Bronchial epithelial cell (primary cell): ENCODE measurements around the gene CSNK1A1. TPM values are rescaled to one million over a fixed set of nuclear protein-coding genes. Genes with fewer than 3 reads are reported as not detected.
"Not testable (repeated sequence)": the region's sequence is repeated elsewhere in the genome, so short reads cannot be mapped to it uniquely, and the experiment has no call there.

Source experiments
- DNase-seq: peaks from one replicate; pipeline ENCODE4 v3.0.0-alpha.2; 2010; ENCODE audit warnings: low read depth
- FAIRE-seq: peaks from 2 replicates; lab custom pipeline; 2011; peaks lifted over from hg19 to GRCh38; lab: Jason Lieb, UNC
- H3K27me3 ChIP-seq: 2 replicates; pipeline ENCODE4 v1.5.1; 2011; ENCODE audit warnings: low read length; ENCODE audit not compliant: control insufficient read depth, insufficient read depth
- H3K36me3 ChIP-seq: 2 replicates; pipeline ENCODE4 v1.5.1; 2011; ENCODE audit warnings: low read length; ENCODE audit not compliant: control insufficient read depth, insufficient read depth
- H3K4me3 ChIP-seq: 2 replicates; pipeline ENCODE4 v1.5.1; 2011; ENCODE audit warnings: mild to moderate bottlenecking, low read depth, low read length, control low read depth
- total RNA-seq: library from RNA; depleted of rRNA; stranded (reverse); fragments of >200 nt; gene quantifications from 2 replicates; pipeline ENCODE4 v1.2.1, GENCODE V29; 2014
- TF ChIP-seq, protein P1 (sequence below): IDR thresholded peaks from 2 replicates; pipeline ENCODE4 v1.5.1; 2011; ENCODE audit warnings: mild to moderate bottlenecking, moderate library complexity, low read length, control low read depth, inconsistent platforms; ENCODE audit not compliant: insufficient read depth, severe bottlenecking

The CSNK1A1 gene
- total RNA-seq, 1 donor from 2014 or later, result 518 TPM

DNA sequence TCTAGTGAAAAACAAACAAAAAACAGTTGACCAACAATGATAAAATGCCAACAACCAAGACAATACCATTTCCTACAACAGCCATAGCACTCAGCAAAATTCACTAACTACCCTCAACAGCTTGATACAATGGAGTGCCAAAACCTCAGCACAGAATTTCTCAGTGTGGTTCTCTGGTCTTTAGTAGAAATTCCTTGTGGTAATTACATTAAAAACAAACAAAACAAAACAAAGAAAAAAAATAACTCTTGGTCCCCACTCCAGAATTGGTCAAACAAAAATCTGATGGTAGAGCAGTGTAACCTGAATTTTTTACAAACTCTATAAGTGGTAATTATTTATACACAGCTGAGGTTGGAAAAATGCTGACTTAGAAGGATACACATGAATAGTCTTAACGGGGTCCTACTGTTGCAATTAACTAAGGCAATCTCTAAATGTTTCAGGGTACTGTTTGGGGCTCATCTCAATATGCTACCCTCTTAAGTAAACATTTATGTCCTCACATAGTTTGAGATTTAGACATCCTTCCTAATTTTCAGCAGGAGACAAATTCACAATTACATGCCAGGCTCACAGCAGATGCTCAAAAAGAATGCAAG is 13.8 kb downstream of the CSNK1A1 start:
- Histone ChIP-seq H3K27me3 (no peaks in the 10 kb centered on the region), H3K4me3 (no peak overlapping the region), H3K36me3 (peaks cover 4% of the 10 kb centered on the region)
- TF ChIP-seq, protein P1, sequence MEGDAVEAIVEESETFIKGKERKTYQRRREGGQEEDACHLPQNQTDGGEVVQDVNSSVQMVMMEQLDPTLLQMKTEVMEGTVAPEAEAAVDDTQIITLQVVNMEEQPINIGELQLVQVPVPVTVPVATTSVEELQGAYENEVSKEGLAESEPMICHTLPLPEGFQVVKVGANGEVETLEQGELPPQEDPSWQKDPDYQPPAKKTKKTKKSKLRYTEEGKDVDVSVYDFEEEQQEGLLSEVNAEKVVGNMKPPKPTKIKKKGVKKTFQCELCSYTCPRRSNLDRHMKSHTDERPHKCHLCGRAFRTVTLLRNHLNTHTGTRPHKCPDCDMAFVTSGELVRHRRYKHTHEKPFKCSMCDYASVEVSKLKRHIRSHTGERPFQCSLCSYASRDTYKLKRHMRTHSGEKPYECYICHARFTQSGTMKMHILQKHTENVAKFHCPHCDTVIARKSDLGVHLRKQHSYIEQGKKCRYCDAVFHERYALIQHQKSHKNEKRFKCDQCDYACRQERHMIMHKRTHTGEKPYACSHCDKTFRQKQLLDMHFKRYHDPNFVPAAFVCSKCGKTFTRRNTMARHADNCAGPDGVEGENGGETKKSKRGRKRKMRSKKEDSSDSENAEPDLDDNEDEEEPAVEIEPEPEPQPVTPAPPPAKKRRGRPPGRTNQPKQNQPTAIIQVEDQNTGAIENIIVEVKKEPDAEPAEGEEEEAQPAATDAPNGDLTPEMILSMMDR, result no peak
- DNase-seq (no peak), FAIRE-seq (no peak)

DNA sequence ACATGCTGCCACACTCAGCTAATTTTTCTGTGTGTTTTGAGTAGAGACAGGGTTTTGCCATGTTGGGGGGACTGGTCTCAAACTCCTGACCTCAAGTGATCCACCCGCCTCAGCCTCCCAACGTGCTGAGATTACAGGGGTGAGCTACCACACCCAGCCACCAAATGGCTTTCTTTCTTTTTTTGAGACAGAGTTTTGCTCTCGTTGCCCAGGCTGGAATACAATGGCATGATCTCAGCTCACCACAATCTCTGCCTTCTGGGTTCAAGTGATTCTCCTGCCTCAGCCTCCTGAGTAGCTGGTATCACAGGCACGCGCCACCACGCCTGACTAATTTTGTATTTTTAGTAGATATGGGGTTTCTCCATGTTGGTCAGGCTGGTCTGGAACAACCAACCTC is 15.5 kb downstream of the CSNK1A1 start:
- not testable (repeated sequence) for DNase-seq, H3K36me3 ChIP-seq, H3K27me3 ChIP-seq, H3K4me3 ChIP-seq, FAIRE-seq

DNA sequence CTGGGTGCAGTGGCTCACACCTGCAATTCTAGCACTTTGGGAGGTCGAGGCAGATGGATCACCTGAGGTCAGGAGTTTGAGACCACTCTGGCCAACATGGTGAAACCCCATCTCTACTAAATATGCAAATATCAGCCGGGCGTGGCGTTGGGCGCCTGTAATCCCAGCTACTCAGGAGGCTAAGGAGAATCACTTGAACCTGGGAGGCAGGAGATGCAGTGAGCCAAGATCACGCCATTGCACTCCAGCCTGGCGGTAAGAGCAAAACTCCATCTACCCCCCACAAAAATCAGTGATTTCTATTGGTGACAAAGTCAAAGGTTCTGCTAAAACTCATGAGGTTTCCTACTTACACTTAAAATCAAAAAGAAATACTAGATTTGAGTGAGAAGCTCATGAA is 18.8 kb downstream of the CSNK1A1 start:
- Histone ChIP-seq H3K4me3 (no peak overlapping the region), H3K36me3 (peaks cover 2% of the 10 kb centered on the region), H3K27me3 (no peaks in the 10 kb centered on the region)
- no peak for FAIRE-seq
- DNase-seq, result no peak
- TF ChIP-seq, protein P1, result no peak

DNA sequence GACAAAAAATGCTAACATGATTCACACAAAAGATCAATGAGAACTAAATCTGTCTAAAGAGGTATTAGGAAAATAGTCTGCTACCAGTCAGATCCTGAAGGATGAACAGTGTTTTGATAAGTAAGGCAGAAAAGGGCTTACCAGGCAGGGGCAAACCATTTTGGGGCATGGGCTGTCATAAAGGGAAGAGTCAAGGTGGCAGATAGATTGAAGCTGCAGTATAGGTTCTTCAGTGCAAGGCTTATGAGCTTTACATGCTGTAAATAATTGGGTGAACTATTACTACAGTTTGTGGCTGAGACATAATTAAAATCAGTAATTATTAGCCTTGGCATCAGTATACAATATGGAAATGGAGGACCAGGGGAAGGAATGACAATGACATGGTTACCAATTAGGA is 21.8 kb downstream of the CSNK1A1 start:
- FAIRE-seq, result no peak

DNA sequence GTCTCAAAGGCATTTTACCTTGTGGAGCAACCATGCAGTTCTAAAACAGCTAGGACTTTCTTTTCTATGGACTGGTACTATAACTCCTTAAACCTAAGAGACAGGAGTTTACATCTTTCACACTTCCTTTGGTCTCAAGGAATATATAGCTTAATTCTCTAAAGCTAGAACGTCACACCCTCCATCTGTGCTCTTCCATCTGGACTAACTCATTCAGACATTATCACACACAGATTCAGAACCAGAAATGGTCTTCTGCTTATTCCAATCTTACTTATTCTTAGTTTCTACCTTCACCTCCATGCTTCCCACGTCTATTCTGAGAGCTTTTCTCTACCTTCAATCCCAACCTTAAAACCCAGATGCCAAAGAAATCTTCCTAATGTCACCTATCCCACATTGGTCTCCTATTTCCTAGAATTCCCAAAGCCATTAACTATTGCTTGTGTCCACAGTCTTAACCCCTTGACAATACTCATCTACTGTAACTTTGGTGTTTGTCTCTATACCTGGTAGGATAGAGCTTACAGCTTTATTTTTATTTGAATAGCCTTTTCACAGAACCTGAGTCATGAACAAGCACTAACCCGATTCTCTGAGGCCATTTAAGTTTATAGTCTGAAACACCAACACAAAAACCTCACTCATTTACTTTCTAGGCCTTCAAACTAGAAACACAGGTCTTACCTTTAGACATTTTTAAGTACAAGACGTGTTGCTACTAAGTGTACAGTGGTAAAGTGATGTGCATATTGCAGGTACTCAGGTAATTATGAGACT is 22.8 kb downstream of the CSNK1A1 start:
- no peak for FAIRE-seq
- TF ChIP-seq, protein P1, result no peak
- peak; percentile 57 for DNase-seq

More for the DNA sequence above, 21.8 kb downstream of the CSNK1A1 start:
- no peak for DNase-seq
- Histone ChIP-seq H3K36me3 (peaks cover 1% of the 10 kb centered on the region), H3K4me3 (no peak overlapping the region), H3K27me3 (no peaks in the 10 kb centered on the region)
- TF ChIP-seq, protein P1, result no peak

DNA sequence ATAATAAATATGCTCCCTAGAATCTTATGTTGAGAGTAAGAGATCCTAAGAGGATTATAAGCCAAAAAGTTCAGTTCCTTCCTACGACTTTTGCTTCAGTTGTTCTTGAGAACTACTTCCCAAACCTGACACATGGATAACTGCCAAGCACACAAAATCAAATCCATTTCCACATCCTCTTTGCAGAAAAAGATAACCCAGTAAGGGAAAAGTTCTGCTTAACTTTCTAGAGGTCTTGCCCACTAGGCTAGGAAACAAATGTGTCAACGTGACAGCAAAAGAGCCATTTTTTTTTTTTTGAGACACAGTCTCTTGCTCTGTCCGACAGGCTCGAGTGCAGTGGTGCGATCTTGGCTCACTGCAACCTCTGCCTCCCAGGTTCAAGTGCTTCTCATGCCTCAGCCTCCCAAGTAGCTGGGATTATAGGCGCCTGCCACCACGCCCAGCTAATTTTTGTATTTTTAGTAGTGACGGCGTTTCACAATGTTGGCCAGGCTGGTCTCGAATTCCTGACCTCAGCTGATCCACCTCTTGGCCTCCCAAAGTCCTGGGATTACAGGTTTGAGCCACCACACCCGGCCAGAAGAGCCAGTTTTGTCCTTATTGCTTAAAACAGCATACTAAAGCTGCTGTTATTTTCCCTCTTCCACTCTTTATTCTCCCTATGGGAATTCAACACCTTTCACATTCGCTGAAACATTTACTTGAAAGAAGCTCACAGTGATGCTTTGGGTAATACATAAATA is 24.2 kb downstream of the CSNK1A1 start:
- Histone ChIP-seq H3K36me3 (peaks cover 2% of the 10 kb centered on the region), H3K27me3 (no peaks in the 10 kb centered on the region), H3K4me3 (no peak overlapping the region)
- DNase-seq, result no peak
- TF ChIP-seq, protein P1, result no peak
- FAIRE-seq, result no peak

More for the DNA sequence above, 22.8 kb downstream of the CSNK1A1 start:
- peaks cover 1% of the 10 kb centered on the region for H3K36me3 ChIP-seq
- H3K4me3 ChIP-seq, result no peak overlapping the region
- H3K27me3 ChIP-seq, result no peaks in the 10 kb centered on the region
